Peyer's patch (tissue), 4 donors: ENCODE data around the gene CCDC88C. TPM values are rescaled to one million over a fixed set of nuclear protein-coding genes. Genes with fewer than 3 reads are reported as not detected.
"Not testable (repeated sequence)": the region's sequence is repeated elsewhere in the genome, so short reads cannot be mapped to it uniquely, and the experiment has no call there.

Experiments
- DNase-seq, 3 donors: peaks; one replicate each; pipeline ENCODE4 v3.0.0-alpha.2; 2017 to 2019
- H3K27ac ChIP-seq, 4 donors: fragments of 200-600 bp; sonication (generic); one replicate each; pipeline ENCODE4 v1.5.1; 2016 to 2019
- H3K27me3 ChIP-seq, 2 donors: fragments of 200-600 bp; sonication (generic); one replicate each; pipeline ENCODE4 v1.5.1; 2019
- H3K36me3 ChIP-seq, 3 donors: fragments of 200-600 bp; sonication (generic); one replicate each; pipeline ENCODE4 v1.5.1; 2016 to 2019
- H3K4me1 ChIP-seq, 4 donors: fragments of 200-600 bp; sonication (generic); one replicate each; pipeline ENCODE4 v1.5.1; 2016 to 2019
- H3K4me3 ChIP-seq, 4 donors: fragments of 200-600 bp; sonication (generic); 1 replicate in 3 of 4; 2 replicates in 1 of 4; pipeline ENCODE4 v1.5.1; 2016 to 2019; ENCODE audit warnings: mild to moderate bottlenecking in 1 of 4
- H3K9me3 ChIP-seq, 4 donors: fragments of 200-600 bp; sonication (generic); one replicate each; pipeline ENCODE4 v1.5.1; 2016 to 2019; ENCODE audit warnings: mild to moderate bottlenecking in 1 of 4
- CTCF ChIP-seq, 6 experiments: fragments of 450-650 bp in 4 of 6; fragments of 200-600 bp in 2 of 6; sonication (generic) in 1 of 6; IDR thresholded peaks; one replicate each; pipeline ENCODE4 v1.5.1; 2017 to 2019; ENCODE audit warnings: antibody characterized with exemption in 6 of 6, mild to moderate bottlenecking in 3 of 6, moderate library complexity in 1 of 6
- POLR2A ChIP-seq, 2 donors: fragments of 450-650 bp; IDR thresholded peaks; one replicate each; pipeline ENCODE4 v1.5.1; 2017; ENCODE audit warnings: antibody characterized with exemption in 2 of 2, mild to moderate bottlenecking in 2 of 2, moderate library complexity in 2 of 2
- total RNA-seq, 4 donors: library from RNA; depleted of rRNA; stranded (reverse); fragments of >200 nt; gene quantifications; one replicate each; pipeline ENCODE4 v1.1.0, GENCODE V29; 2016

The CCDC88C gene
- total RNA-seq, 4 donors from 2014 or later: 18.9 to 189 (median 77.2) TPM

- TF ChIP-seq POLR2A (IDR thresholded peaks at IDR 0.05) (no peak), CTCF (IDR thresholded peaks at IDR 0.05) (no peak)
- Histone ChIP-seq H3K9me3 (no peaks in the 10 kb centered on the region), H3K27me3 (no peaks in the 10 kb centered on the region), H3K4me1 (peaks cover 0 to 50% (median 41%) of the 10 kb centered on the region in 4 donors), H3K36me3 (no peaks in the 10 kb centered on the region), H3K4me3 (no peak overlapping the region), H3K27ac (peak overlapping the region; percentile 68 to 86 (median 78))
- peak in 2 of 3 donors; percentile 61 to 84 for DNase-seq
These were observed 171.4 kb downstream of the CCDC88C start for GRCh38 chr14:91246051-91246852.

- peak overlapping the region; percentile 68 to 86 (median 78) for H3K27ac ChIP-seq
- DNase-seq, H3K27me3 ChIP-seq: not testable (repeated sequence)
These were observed 172.0 kb downstream of the CCDC88C start for GRCh38 chr14:91245616-91246015.

GRCh38 chr14:91245029-91245428, 172.6 kb downstream of the CCDC88C start:
- no peaks in the 10 kb centered on the region for H3K36me3 ChIP-seq
- H3K4me1 ChIP-seq: peaks cover 0 to 42% (median 33%) of the 10 kb centered on the region in 4 donors
- TF ChIP-seq POLR2A (IDR thresholded peaks at IDR 0.05) (no peak), CTCF (IDR thresholded peaks at IDR 0.05) (no peak)
- peak overlapping the region in 3 of 4 donors; percentile 13 to 38 (median 21) for H3K4me3 ChIP-seq
- H3K27me3 ChIP-seq: no peaks in the 10 kb centered on the region
- no peaks in the 10 kb centered on the region for H3K9me3 ChIP-seq
- H3K27ac ChIP-seq: peak overlapping the region; percentile 68 to 86 (median 78)
- peak in 2 of 3 donors; percentile 73 to 86 for DNase-seq

More at GRCh38 chr14:91245616-91246015, 172.0 kb downstream of the CCDC88C start:
- peaks cover 0 to 48% (median 38%) of the 10 kb centered on the region in 4 donors for H3K4me1 ChIP-seq
- H3K4me3 ChIP-seq, H3K36me3 ChIP-seq, H3K9me3 ChIP-seq: not testable (repeated sequence)

- DNase-seq: no peak
These were observed 173.1 kb downstream of the CCDC88C start, which contains the start of gene GPR68 for GRCh38 chr14:91244501-91244901. TSS of gene GPR68 (minus strand) at chr14:91244704. CDS start at chr14:91235050, 9,654 bp downstream.

GRCh38 chr14:91243074-91243471, 174.5 kb downstream of the CCDC88C start:
- H3K4me3 ChIP-seq: peak overlapping the region in 2 of 4 donors; percentile 16 to 21

More at GRCh38 chr14:91244501-91244901, 173.1 kb downstream of the CCDC88C start, which contains the start of gene GPR68:
- H3K9me3 ChIP-seq: no peaks in the 10 kb centered on the region
- no peak for TF ChIP-seq CTCF (IDR thresholded peaks at IDR 0.05)
- H3K36me3 ChIP-seq: no peaks in the 10 kb centered on the region
- H3K4me3 ChIP-seq: peak within 1 kb of the TSS in 3 of 4 donors; percentile 16 to 38 (median 21)
- peak within 1 kb of the TSS; percentile 68 to 86 (median 78) for H3K27ac ChIP-seq
- no peaks in the 10 kb centered on the region for H3K27me3 ChIP-seq
- H3K4me1 ChIP-seq: peaks cover 0 to 37% (median 28%) of the 10 kb centered on the region in 4 donors

More at GRCh38 chr14:91243074-91243471, 174.5 kb downstream of the CCDC88C start:
- Histone ChIP-seq H3K27ac (peak overlapping the region; percentile 68 to 86 (median 78)), H3K27me3 (no peaks in the 10 kb centered on the region), H3K36me3 (no peaks in the 10 kb centered on the region), H3K4me1 (peaks cover 0 to 37% (median 24%) of the 10 kb centered on the region in 4 donors), H3K9me3 (no peaks in the 10 kb centered on the region)
- no peak for TF ChIP-seq CTCF (IDR thresholded peaks at IDR 0.05)
- no peak for TF ChIP-seq POLR2A (IDR thresholded peaks at IDR 0.05)
- DNase-seq: no peak
